CD1c-positive myeloid dendritic cell (primary cell): ENCODE results near the gene KCTD1.

Experiments used
- DNase-seq: peaks from one replicate; pipeline ENCODE4 v3.0.0-alpha.2; 2016; ENCODE audit errors: extremely low spot score

Gene KCTD1

GRCh38 chr18:26549263-26550094 is 1.1 kb upstream of the KCTD1 start:
- peak; percentile 35 for DNase-seq

GRCh38 chr18:26547646-26548414 is 523 bp downstream of the KCTD1 start:
- peak; percentile 47 for DNase-seq

- no peak for DNase-seq
Observed at GRCh38 chr18:26546875-26547645, 1.3 kb downstream of the KCTD1 start.

GRCh38 chr18:26546170-26546874 is 2.0 kb downstream of the KCTD1 start:
- DNase-seq, result no peak

GRCh38 chr18:26545335-26546123 is 2.8 kb downstream of the KCTD1 start:
- no peak for DNase-seq

GRCh38 chr18:26544451-26544850 is 3.9 kb downstream of the KCTD1 start:
- DNase-seq, result no peak

GRCh38 chr18:26543373-26543772 is 5.0 kb downstream of the KCTD1 start:
- DNase-seq, result no peak

GRCh38 chr18:26540043-26540628 is 8.2 kb downstream of the KCTD1 start:
- no peak for DNase-seq

- no peak for DNase-seq
Observed at GRCh38 chr18:26538524-26538923, 9.8 kb downstream of the KCTD1 start.

- no peak for DNase-seq
Observed at GRCh38 chr18:26536664-26537063, 11.7 kb downstream of the KCTD1 start.

- no peak for DNase-seq
Observed at GRCh38 chr18:26536032-26536431, 12.3 kb downstream of the KCTD1 start.

- no peak for DNase-seq
Observed at GRCh38 chr18:26535630-26536029, 12.7 kb downstream of the KCTD1 start.

GRCh38 chr18:26532367-26533340 is 15.7 kb downstream of the KCTD1 start:
- DNase-seq, result no peak

- no peak for DNase-seq
Observed at GRCh38 chr18:26531605-26532298, 16.6 kb downstream of the KCTD1 start.

- DNase-seq, result no peak
Observed at GRCh38 chr18:26526966-26527234, 21.5 kb downstream of the KCTD1 start.

GRCh38 chr18:26526128-26526965 is 22.0 kb downstream of the KCTD1 start:
- DNase-seq, result no peak

- no peak for DNase-seq
Observed at GRCh38 chr18:26524504-26525351, 23.6 kb downstream of the KCTD1 start.
